A549 treated with CpdA at 1 μM for 4 hours (cell line): Measurements from ENCODE around the gene DAZAP1. TPM values are rescaled to one million over a fixed set of nuclear protein-coding genes. Genes with fewer than 3 reads are reported as not detected.

Source experiments
- total RNA-seq: library from RNA; stranded (reverse); fragments of 200-300 nt; extraction: Qiagen RNA extraction; gene quantifications from 5 replicates; pipeline ENCODE4 v1.2.3, GENCODE V29; 2022; ENCODE audit warnings: low read depth

Gene DAZAP1
- 80.7 to 112 TPM (median 102 TPM) in 5 replicates for total RNA-seq

DNA sequence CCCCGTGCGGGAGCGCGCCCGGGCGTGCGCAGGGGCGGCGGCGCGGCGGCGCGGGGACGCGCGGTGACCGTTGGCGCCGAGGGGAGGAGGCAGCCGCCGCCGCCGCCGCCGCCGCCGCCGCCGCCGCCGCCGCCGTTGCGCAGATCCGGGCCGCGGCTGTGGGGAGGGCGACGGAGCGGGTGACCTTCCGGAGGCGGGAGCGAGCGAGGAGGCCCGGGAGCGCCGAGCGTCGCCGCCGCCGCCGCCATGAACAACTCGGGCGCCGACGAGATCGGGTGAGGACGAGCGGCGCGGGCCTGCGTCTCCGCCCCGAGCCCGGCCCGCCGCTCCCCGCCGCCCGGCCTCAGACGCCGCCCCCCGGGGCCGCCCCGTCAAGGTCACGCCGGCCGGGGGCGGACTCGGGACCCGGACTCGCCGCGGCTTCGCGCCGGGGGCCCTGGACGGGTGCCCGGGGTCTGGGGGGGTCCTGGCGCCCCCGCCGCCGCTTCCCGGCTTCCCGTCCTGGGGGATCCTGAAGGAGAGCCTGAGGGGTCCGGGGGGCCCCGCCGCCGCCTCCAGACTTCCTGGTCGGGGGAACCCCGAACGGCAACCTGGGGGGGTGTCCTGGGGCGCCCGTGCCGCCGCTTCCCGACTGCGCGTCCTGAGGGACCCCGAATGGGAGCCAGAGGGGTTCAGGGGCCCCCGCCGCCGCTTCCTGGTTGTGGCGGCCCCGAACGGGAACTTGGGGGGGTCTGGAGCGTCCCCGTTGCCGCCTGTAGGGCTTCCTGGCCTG, at the start of gene DAZAP1:
Gene DAZAP1, plus strand, starts transcription at position 59 of the 772 bp plus-strand sequence. Its CDS starts 188 bp downstream, at position 247.

DNA sequence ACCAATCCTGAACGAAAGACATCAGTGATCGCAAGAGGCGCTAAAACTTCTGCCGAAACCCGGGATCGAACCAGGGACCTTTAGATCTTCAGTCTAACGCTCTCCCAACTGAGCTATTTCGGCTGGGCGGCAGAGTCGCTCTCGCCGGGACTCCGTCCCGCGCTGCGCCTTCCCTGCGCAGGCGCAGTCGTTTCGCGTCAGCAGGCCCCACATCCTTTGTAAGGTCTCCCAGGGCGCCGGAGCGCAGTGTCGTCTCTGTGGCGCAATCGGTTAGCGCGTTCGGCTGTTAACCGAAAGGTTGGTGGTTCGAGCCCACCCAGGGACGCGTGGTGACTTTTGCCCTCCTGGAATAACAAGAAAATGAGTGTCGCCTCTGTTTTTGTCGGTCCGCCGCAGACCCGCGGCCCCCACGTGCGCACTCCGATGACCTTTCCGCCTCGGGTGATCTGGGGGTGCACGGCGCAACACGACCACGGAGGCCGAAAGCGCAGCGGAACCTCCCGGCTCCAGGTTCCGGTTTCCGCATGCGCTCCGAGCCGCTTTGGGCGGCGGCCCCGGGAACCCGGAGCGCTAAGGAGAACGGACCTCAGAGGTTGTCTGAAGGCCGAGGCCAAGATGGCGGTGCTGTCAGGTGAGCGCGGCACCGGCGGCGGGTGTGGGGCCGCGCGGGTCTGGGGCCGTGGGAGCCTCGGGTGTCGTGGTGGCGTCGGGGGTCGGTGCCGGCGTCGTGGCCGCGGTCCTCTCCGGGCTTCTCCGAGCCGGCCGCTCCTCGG, 23.9 kb upstream of the DAZAP1 start, which contains the start of gene NDUFS7:
Gene NDUFS7, plus strand, starts transcription at position 596 of the 773 bp plus-strand sequence. Its CDS starts 20 bp downstream, at position 616.

DNA sequence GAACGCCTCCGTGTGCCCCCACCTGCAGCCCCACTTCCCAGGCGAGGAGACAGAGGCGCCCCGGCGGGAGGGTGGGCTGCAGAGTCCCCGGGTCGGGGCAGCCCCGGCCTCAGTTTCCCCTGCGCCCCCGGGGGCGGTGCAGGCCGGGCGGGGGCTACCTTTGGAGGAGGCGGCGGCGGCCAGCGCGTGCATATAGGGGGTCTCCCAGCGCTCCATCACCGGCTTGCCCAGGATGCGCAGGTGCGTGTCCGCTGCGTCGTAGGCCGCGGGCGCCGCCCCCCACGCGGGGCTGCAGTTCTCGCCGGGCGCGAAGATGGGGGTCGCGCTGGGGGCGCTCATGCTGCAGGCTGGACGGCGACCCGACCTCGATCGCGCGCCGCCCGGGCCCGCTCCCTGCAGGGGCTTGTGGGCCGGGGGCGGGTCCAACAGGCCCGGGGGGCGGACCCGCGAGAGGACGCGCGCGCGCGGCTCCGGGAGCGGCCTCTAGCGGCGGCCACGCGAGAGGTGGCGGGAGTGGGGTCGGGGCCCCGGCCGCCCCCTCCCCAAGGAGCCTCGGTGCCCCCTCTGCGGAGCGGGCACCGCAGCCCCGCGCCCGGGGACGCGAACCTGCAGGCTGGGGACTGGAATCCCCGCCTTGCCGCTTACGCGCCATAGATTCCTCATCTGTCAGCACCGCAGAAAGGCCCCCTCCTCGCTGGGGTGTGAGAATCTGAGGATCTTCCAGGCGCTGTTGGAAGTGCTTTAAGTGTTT, 6.1 kb upstream of the DAZAP1 start, which contains the start of gene GAMT:
Gene GAMT, minus strand, starts transcription at position 405 of the 751 bp plus-strand sequence. Its CDS starts 66 bp downstream, at position 339.

DNA sequence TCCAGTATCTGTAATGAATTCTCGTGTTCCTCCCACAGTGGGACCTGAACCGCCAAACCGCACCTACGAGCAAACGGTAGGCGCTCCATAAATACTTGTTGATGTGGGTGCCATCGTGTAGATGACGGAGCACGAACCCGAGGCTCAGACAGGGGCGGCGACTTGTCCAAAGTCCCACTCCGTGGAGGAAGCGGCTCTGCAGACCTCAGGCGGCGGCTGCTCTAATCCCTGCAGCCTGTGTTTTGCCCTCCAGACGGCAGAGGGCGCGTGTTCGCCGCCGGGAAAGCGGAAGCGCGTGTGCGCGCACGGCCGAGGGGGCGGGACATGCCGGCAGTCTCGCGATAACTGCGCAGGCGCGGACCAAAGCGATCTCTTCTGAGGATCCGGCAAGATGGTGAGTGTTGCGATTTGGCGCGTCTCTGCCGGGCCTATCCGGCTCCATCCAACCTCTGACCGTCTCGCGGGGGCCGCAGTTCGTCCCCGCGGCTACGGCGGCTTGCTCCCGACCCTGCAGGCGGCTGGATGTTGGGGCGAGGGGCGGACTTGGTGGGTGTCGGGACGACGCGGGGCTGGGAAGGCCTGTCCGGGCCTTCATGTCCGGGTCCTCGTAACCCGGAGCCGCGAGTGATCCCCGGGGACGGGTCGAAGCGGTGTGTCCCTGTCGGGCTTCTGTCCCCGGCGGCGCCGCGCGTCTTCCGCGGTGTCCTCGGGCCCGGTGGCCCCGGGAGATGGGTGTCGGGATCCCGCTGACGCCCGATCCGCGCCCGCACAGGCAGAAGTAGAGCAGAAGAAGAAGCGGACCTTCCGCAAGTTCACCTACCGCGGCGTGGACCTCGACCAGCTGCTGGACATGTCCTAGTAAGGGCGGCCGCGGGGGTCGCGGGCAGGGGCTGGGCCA, 30.9 kb downstream of the DAZAP1 start, which contains the start of gene RPS15:
Gene RPS15, plus strand, starts transcription at position 362 of the 898 bp plus-strand sequence. Its CDS starts 30 bp downstream, at position 392.

DNA sequence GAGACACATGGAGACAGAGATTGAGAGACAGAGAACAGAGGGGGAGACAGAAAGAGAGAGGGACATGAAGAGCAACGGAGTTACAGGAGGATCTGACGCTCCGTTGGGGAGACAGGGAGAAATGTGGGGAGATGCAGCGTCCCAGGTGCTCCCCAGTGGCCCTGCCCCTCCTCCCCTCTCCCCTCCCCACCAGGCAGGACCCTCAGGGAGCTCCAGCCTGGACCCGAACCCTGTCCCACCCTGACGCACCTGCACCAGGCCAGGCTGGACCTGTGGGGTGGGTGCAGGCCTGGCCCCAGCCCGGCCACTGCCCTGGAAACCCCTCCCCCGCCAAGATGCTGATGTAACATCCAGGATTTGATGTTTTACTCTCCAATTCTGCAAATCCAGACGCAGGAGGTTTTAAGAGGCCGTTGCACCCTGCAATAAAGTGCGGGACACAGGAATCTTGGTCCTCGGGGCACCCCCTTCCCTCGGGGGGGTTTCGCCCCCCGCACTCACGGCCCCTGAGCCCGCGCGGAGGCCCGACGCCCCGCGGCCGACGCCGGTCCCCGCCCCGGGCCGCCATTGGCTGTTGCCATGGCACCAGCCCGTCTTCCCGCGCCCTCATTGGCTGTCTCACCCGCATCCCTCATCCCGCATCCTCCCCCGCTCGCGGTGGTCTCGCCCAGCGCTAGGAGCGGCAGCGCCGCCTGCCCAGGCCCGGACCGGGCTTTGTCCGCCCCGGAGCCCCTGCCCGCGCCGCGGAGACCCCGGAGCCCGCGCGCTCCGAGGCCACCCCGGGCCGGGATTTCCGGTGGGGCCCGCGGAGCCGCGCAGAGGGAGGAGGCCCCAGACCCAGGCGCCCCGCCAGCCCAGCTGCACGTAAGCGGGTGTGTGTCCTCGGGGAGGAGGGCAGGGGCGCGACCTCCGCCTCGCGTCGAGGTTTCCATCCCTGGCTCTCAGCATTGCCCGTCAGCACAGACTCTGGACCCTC, 42.4 kb downstream of the DAZAP1 start, which contains the start of gene APC2:
Gene APC2, plus strand, starts transcription at position 655 of the 976 bp plus-strand sequence. CDS start 2,881 bp downstream, outside the sequence.

DNA sequence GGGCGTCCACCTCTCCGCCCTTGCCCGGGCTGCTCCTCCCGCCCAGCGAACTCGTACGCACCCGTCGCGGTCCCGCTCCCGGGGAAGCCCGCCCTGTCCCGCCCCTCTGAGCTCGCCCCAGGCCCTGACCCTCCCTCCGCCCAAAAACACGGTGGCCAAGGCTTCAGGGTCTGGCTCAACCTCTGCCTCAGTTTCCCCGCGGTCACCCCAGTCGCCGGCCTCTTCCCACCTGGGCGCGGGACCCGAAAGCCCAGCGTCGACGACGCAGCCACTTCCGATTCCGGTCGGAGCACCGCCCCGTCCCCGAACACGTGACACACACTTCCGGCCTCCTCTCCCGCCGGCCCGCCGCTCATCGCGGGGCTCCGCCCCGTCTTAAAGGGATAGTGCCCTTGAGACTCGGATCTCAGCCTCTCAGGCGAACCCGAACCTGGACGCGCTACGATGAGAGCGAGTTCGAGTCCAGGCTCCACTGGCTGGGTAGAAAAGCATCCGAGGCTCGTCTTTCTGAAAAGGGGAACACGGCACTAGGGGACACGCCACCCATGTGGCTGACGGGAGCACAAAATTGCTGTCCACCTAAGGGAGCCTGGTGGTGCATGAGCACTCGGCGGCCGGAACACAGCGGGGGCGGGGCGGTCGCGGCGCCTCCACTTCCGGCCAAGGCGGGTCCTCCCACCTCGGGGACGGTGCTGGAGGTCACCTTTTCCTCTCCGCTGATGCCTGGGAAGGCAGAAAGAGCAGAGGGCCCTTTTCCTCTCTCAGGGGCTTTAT, 71.7 kb downstream of the DAZAP1 start, which contains the start of gene C19orf25:
Gene C19orf25, minus strand, starts transcription at position 282 of the 774 bp plus-strand sequence. CDS start 312 bp downstream, outside the sequence.

Other genes starting within 250 kb of the DAZAP1 start
- gene SBNO2, start 233.3 kb upstream of the DAZAP1 start, total RNA-seq, result 31.9 to 52.8 TPM (median 46.5 TPM) in 5 replicates
- gene STK11, start 201.8 kb upstream of the DAZAP1 start, total RNA-seq, result 38.1 to 41.5 TPM (median 39.5 TPM) in 5 replicates
- gene CBARP, start 169.6 kb upstream of the DAZAP1 start, total RNA-seq, result 2.7 to 4.6 TPM (median 4.4 TPM) in 5 replicates
- gene ATP5F1D, start 165.8 kb upstream of the DAZAP1 start, total RNA-seq, result 82.0 to 171 TPM (median 161 TPM) in 5 replicates
- gene MIDN, start 159.0 kb upstream of the DAZAP1 start, total RNA-seq, result 40.2 to 50.8 TPM (median 42.4 TPM) in 5 replicates
- gene CIRBP, start 138.3 kb upstream of the DAZAP1 start, total RNA-seq, result 84.4 to 193 TPM (median 96.4 TPM) in 5 replicates
- gene FAM174C, start 132.1 kb upstream of the DAZAP1 start, total RNA-seq, result 46.2 to 97.9 TPM (median 81.9 TPM) in 5 replicates
- gene EFNA2, start 121.7 kb upstream of the DAZAP1 start, total RNA-seq, result 0.98 to 2.3 TPM (median 1.7 TPM) in 5 replicates
- 69.3 to 82.1 TPM (median 71.5 TPM) in 5 replicates for gene NDUFS7, start 23.7 kb upstream of the DAZAP1 start, total RNA-seq
- gene GAMT, start 6.0 kb upstream of the DAZAP1 start, total RNA-seq, result 22.6 to 42.2 TPM (median 39.2 TPM) in 5 replicates
- gene RPS15, start 30.8 kb downstream of the DAZAP1 start, total RNA-seq, result 1,399 to 2,023 TPM (median 1,902 TPM) in 5 replicates
- gene APC2, start 42.5 kb downstream of the DAZAP1 start, total RNA-seq, result 1.3 to 2.0 TPM (median 1.7 TPM) in 5 replicates
- 9.6 to 21.2 TPM (median 17.2 TPM) in 5 replicates for gene C19orf25, start 71.6 kb downstream of the DAZAP1 start, total RNA-seq
- 0.62 to 1.0 TPM (median 0.86 TPM) in 5 replicates for gene PCSK4, start 82.8 kb downstream of the DAZAP1 start, total RNA-seq
- gene REEP6, start 83.6 kb downstream of the DAZAP1 start, total RNA-seq, result 3.0 to 5.5 TPM (median 5.3 TPM) in 5 replicates
- gene ADAMTSL5, start 105.4 kb downstream of the DAZAP1 start, total RNA-seq, result 2.0 to 3.9 TPM (median 3.2 TPM) in 5 replicates
- gene PLK5, start 116.5 kb downstream of the DAZAP1 start, total RNA-seq, result not detected in 5 replicates
- gene MEX3D, start 160.7 kb downstream of the DAZAP1 start, total RNA-seq, result 5.7 to 11.9 TPM (median 11.0 TPM) in 5 replicates
- 31.7 to 54.9 TPM (median 53.6 TPM) in 5 replicates for gene MBD3, start 185.3 kb downstream of the DAZAP1 start, total RNA-seq
- gene UQCR11, start 197.9 kb downstream of the DAZAP1 start, total RNA-seq, result 99.8 to 204 TPM (median 173 TPM) in 5 replicates
- 50.5 to 72.2 TPM (median 68.7 TPM) in 5 replicates for gene TCF3, start 245.0 kb downstream of the DAZAP1 start, total RNA-seq